ENCODE data around the gene HELZ.

GRCh38 chr17:67283731-67284516, 38.9 kb upstream of the HELZ start:
- no peak for TF ChIP-seq EZH2phosphoT487 (IDR thresholded peaks at IDR 0.05; ENCODE audit: borderline replicate concordance, low read depth)
- no peak for TF ChIP-seq CTCF (IDR thresholded peaks at IDR 0.05)
- no peak for TF ChIP-seq GATA2 (CRISPR knock-in tag; IDR thresholded peaks at IDR 0.05)
- no peak for TF ChIP-seq RXRA (IDR thresholded peaks at IDR 0.05; ENCODE audit: borderline replicate concordance, low read depth)
- TF ChIP-seq, protein P1, sequence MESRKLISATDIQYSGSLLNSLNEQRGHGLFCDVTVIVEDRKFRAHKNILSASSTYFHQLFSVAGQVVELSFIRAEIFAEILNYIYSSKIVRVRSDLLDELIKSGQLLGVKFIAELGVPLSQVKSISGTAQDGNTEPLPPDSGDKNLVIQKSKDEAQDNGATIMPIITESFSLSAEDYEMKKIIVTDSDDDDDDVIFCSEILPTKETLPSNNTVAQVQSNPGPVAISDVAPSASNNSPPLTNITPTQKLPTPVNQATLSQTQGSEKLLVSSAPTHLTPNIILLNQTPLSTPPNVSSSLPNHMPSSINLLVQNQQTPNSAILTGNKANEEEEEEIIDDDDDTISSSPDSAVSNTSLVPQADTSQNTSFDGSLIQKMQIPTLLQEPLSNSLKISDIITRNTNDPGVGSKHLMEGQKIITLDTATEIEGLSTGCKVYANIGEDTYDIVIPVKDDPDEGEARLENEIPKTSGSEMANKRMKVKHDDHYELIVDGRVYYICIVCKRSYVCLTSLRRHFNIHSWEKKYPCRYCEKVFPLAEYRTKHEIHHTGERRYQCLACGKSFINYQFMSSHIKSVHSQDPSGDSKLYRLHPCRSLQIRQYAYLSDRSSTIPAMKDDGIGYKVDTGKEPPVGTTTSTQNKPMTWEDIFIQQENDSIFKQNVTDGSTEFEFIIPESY (IDR thresholded peaks at IDR 0.05; ENCODE audit: borderline replicate concordance, low read depth) = no peak
- TF ChIP-seq REST (IDR thresholded peaks at IDR 0.05; ENCODE audit: low read depth, low read length) = no peak
- TF ChIP-seq CHD2 (IDR thresholded peaks at IDR 0.05; ENCODE audit: low read length, partially characterized antibody) = no peak
